GM18526 (cell line): ENCODE measurements around the gene PSMD8.

Experiments used
- POLR2A ChIP-seq: IDR thresholded peaks from 3 replicates; pipeline ENCODE4 v1.6.1; 2011; ENCODE audit not compliant: insufficient read length; ENCODE audit errors: extremely low read depth

PSMD8 gene

DNA sequence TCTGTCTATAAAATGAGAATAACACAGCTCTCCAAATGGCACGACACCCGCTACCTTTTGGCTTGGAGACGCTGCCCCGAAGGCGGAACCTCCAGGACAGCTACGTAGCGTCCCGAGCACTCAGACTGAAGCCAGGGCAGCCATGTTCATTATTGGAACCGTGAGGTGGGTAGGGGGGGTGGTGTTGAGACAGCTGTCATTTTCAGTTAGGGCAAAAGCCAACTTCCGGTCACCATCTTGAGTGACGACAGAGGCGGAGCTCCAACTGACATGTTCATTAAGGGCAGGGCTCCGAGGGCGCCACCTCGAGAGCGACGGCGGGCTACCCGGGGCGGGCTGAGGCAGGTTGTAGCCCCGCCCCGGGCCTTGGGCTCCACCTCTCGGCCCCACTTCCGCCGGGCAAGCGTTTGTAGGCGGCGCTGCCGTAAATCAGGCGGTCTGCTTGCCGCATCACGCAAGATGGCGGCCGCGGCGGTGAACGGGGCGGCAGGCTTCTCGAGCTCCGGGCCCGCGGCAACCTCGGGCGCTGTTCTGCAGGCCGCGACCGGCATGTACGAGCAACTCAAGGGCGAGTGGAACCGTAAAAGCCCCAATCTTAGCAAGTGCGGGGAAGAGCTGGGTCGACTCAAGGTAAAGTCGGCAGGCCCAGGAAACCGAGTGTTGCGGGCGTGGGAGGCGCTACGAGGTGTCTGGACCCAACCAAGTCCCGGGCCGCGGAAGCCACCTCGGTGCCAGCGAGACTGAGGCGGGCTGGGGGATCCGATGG lies at the start of gene PSMD8:
TSS of gene PSMD8 (plus strand) at position 240 of the 766 bp plus-strand sequence. CDS start at position 271, 31 bp downstream.
- TF ChIP-seq POLR2A = peak; percentile 96

DNA sequence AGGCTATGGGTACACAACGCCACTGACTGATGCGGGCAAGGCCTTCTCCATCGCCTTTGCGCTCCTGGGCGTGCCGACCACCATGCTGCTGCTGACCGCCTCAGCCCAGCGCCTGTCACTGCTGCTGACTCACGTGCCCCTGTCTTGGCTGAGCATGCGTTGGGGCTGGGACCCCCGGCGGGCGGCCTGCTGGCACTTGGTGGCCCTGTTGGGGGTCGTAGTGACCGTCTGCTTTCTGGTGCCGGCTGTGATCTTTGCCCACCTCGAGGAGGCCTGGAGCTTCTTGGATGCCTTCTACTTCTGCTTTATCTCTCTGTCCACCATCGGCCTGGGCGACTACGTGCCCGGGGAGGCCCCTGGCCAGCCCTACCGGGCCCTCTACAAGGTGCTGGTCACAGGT lies 47.8 kb upstream of the PSMD8 start:
- TF ChIP-seq POLR2A = no peak

DNA sequence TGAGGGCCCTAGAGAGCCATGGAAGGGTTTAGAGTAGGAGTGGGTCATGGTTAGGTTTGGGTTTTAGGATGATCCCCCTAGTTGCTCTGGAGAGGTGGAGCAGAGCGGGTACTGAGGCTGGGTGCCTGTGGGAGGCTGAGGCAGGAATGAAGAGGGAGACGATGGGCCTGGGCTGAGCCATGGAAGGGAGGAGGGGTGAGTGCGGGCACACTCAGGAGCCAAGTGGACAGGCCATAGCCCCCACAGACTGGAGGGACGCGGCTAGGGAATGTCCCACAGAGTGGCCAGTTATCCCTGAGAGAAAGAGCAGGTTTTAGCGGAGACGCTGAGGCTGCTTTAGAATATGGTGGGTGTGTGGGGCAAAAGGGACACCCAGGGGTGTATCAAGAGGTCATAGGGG lies 44.7 kb upstream of the PSMD8 start:
- no peak for TF ChIP-seq POLR2A

DNA sequence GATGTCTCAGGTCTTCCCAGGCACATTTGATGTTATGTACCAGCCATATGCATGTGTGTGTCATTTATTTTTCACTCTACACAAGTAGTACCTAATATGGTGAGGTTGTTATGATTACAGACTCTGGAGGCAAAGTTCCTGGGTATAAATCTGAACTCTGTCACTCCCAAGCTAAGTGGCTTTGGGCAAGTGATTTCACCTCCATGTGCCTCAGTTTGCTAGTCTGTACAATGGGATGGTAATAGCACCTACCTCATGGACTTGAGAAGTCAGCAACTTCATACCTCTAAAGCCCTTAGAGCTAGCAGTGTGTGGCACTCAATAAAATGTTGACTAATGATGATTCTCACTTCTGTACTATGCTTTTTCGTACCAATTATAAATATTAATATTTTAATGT lies 42.6 kb upstream of the PSMD8 start:
- no peak for TF ChIP-seq POLR2A

DNA sequence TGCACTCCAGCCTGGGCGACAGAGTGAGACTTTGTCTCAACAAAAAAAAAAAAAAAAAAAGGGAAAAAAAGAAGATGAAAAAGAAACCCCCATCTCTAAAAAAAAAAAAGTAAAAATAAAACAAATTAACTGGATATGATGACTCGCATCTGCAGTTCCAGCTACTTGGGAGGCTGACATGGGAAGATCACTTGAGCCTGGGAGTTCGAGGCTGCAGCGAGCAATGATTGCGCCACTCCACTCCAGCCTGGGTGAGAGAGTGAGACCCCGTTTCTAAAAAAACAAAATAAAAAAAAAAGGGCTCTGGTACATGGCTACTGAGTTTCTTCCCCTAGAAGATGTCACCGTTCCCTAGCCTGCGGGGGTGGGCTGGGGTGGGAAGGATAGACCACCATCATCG lies 41.1 kb upstream of the PSMD8 start:
- TF ChIP-seq POLR2A = no peak

GRCh38 chr19:38335949-38336637 lies 38.3 kb upstream of the PSMD8 start:
- TF ChIP-seq POLR2A = no peak

- TF ChIP-seq POLR2A = no peak
Measured at GRCh38 chr19:38336638-38337359, 37.6 kb upstream of the PSMD8 start.

DNA sequence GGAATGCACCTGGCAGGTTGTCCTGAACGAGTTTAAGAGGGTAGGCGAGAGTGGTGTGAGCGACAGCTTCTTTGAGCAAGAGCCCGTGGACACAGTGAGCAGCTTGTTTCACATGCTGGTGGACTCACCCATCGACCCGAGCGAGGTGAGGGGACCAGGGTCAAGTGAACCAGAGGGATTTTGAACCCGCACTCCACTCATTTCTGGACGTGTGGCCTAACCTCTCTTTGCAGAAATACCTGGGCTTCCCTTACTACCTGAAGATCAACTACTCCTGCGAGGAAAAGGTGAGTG lies 37.1 kb upstream of the PSMD8 start:
- no peak for TF ChIP-seq POLR2A

DNA sequence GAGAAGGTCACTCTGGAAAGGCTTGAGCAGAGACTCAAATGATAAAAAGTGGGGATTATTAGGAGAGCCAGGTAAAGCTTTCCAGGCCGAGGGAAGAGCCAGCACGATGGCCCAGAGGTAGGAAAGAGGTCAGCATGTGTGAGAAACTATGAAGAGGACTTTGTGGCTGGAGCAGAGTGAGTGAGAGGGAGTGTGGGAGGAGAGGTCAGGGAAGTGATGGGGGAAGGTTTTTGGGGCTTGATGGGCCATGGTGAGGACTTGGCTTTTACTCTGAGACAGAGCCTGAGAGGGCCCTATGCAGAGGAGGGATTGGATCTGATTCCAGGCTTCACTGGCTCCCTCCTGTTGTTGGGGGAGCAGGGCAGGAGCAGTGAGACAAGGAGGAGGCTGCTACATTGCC lies 33.4 kb upstream of the PSMD8 start:
- no peak for TF ChIP-seq POLR2A

DNA sequence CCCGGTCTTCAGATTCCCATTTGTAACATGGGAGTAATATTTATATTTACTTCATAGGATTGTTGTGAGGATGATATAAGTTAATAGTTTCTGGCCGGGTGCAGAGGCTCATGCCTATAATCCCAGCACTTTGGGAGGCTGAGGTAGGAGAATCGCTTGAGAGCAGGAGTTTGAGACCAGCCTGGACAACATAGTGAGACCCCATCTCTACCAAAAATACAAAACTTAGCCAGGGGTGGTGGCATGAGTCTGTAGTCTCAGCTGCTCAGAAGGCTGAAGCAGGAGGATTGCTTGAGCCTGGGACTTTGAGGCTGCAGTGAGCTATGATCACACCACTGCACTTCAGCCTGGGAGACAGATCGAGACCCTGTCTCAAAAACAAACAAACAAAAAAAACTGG lies 27.5 kb upstream of the PSMD8 start:
- no peak for TF ChIP-seq POLR2A

GRCh38 chr19:38350883-38351282 lies 23.5 kb upstream of the PSMD8 start:
- no peak for TF ChIP-seq POLR2A

DNA sequence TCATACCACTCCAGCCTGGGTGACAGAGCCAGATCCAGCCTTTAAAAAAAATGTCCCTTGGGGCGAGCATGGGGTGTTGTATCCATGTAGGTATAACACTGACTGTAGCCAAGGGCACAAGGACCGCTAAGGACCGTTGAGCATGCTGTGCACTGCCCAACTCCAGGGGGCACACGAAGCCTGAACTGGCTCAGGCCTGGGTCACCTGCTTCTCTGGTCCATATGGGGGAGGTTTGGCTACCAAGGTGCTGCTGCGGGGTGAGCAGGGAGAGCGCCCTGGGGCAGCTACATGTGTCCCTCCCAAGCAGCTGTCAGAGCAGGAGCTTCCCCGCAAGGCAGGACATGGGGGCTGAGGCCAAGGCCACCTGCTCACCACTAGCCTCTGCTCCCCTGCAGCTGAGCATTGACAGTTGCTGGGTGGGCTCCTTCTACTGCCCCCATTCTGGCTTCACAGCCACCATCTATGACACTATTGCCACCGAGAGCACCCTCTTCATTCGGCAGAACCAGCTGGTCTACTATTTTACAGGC lies 22.4 kb upstream of the PSMD8 start:
- TF ChIP-seq POLR2A = no peak

- TF ChIP-seq POLR2A = no peak
Measured at GRCh38 chr19:38352611-38353010, 21.8 kb upstream of the PSMD8 start.

DNA sequence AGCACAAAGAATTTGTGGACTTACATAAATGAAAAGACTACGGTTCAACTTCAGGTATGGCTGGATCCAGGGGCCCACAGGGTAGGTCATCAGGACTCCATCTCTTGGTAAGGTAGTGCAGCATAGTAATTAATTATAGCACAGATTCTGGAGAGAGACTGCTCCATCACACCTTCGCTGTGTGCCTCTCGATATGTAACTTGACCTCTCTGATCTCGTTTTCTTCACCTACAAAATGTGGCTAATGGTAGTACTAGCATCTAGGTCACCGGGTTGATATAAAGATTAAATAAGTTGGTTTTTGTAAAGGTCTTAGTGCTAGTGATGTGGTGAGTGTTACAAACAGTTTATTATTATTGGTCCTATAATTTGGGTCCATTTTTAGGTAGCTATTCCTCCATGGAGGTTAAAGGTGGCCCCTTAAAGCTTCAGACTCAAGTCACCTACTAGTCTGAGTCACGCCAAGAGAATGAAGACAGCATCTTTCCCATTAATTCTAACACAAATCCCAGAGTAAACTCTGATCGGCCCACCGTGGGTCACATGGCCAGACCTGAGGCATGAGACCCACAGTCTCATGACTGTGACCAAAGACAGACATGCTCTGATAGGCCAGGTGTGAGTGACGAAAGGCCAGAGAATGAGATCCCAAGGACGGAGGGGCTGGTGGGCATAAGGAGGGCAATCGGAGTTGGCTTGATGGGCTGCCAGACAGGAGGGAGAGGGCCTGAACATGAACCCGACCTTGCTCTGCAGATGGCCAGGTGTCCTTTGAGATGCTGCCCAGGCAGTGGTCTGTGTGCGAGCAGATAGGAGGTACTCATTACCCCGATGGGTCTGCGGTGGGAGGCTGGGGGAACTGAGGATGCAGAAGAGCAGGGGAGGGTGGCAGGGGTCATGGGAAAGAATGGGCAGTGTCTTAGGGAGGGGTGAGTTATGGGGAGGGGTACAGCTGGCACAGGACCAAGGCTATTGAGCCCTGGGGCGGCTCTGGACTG lies 18.3 kb upstream of the PSMD8 start:
- TF ChIP-seq POLR2A = no peak

DNA sequence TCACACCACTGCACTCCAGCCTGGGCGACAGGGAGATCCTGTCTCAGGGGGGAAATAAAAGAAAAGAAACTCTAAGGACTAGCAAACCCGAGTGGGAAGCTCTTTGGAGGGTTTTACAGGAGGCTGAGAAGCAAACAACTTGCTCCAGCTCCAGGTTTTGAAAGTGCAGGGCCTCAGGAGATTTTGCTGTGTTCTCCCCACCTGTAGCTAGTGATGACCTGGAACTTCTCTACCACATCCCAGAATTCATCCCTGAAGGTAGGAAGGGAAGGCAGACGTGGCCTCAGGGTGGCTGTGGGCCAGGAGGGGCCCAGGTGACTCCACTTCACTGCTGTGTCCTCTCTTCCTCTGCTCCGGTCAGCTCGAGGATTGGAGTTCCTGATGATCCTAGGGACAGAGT lies 16.3 kb upstream of the PSMD8 start:
- TF ChIP-seq POLR2A = no peak

DNA sequence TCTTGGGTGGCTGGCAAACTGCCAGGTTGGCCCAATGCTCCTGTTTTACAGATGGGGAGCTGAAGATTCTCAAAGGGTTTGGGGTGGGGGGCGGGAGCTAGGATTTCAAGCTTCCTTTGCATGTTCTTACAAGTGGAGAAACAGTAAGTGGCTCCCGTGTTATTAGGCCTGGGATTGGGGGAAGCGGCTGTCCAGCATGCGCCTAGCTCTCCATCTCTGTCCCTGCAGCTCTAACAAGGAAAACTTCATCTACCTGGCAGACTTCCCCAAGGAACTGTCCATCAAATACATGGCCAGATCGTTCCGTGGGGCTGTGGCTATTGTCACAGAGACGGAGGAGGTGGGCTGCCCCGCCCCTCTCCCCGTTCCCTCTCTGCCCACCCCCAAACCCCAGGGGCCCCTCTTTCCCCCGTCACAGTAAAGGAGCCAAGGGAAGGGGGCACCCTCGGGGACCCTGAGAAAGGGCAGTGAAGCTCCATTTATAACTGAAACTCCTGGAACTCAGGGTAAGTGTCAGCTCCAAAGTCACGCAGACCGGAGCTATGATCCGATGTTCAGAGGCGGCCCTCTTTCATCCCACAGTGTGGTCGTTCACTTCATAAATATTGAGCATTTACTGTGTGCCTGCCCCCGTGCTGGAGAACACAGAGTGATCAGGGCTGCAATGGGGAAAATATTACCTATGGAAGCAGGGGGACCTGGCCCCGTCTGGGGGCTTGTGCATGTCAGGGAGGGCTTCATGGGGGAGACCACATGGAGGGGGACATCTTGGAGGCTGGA lies 14.9 kb upstream of the PSMD8 start:
- no peak for TF ChIP-seq POLR2A
